Gastroesophageal sphincter (tissue), 2 donors: ENCODE results near the gene IQSEC3.
"Not testable (repeated sequence)": the region's sequence is repeated elsewhere in the genome, so short reads cannot be mapped to it uniquely, and the experiment has no call there.

ENCODE experiments used
- EP300 ChIP-seq: sonication (generic); formaldehyde crosslinking; IDR thresholded peaks from one replicate; pipeline ENCODE4 v1.6.1; 2017; ENCODE audit warnings: antibody characterized with exemption, mild to moderate bottlenecking
- POLR2A ChIP-seq, 2 donors: fragments of 450-650 bp; IDR thresholded peaks; one replicate each; pipeline ENCODE4 v1.6.1; 2017; ENCODE audit warnings: antibody characterized with exemption in 2 of 2, mild to moderate bottlenecking in 2 of 2, moderate library complexity in 1 of 2

DNA sequence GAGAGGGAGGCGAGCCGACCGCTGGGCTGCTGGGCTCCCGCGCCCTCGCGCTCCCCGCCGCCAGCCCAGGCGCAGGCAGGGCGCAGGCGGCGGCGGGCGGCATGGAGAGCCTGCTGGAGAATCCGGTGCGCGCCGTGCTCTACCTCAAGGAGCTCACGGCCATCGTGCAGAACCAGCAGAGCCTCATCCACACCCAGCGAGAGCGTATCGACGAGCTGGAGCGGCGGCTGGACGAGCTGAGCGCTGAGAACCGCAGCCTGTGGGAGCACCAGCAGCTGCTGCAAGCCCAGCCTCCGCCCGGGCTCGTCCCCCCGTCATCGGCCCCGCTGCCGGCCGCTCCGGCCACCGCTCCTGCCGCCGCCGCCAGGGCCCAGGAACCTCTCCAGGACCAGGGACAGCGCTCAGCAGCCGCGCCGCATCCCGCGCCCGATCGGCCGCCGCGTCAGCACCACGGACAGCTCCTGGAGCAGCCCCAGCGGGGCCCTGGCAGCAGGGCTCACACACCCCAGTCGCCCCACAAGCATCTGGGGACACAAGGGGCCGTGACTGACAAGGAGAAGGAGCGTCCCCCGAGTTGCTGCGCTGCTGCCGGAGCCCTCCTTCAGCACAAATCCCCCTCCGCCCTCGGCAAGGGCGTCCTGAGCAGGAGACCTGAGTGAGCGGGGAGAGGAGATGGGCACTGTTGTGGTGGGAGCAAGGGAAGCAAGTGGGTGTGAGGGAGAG lies 376 bp downstream of the IQSEC3 start:
- TF ChIP-seq EP300; POLR2A (IDR thresholded peaks at IDR 0.05): not testable (repeated sequence)
